ENCODE results near the gene KLHDC7A. TPM values are rescaled to one million over a fixed set of nuclear protein-coding genes. Genes with fewer than 3 reads are reported as not detected.
"Not testable (repeated sequence)": the region's sequence is repeated elsewhere in the genome, so short reads cannot be mapped to it uniquely, and the experiment has no call there.

The KLHDC7A gene
- polyA plus RNA-seq (ENCODE audit: insufficient read length in 3 of 3): 10 to 100 TPM in 2 of 3 donors, 1 to 10 TPM in 1; 9.1 to 13.3 (median 13.2) TPM

DNA sequence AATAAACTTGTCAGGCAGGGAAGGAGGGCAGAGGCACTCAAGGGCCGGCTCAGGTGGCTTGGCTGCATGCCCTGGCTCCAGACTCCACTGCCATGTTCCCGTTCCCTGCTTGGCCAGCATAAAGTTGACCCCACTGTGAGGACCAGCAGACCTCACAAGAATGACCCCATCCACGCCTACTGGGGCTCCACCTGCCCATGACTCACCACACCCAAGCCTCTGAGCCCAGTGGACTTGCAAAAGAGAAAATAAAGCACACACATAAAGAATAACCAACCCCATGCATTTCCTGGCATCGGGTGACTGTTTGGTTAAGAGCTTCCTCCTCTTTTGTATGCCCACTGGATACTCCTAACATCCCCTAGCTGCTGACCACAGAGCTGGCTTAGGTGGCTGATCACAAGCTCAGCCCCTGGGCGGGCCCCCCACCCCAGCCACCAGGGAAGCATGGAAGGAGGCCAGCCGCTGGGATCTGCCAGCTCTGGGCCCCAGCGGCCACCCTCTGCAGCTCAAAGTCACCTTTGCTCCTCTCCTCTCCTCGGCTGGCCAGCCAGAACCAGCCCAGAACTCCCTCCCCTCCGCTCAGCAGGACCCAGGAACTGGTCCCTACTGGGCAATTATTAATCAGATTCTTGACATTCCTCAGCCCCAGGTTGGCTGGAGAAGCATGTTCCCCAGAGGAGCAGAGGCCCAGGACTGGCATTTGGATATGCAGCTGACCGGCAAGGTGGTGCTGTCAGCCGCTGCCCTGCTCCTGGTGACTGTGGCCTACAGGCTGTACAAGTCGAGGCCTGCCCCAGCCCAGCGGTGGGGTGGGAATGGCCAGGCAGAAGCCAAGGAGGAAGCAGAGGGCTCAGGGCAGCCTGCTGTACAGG is at the start of gene KLHDC7A:
KLHDC7A (plus strand) TSS at position 616 of the 875 bp plus-strand sequence; CDS start at position 668, 52 bp downstream.
- peak; percentile 45 to 76 (median 61) for DNase-seq (ENCODE audit: low read depth in 3 of 3, low spot score in 2 of 3)

DNA sequence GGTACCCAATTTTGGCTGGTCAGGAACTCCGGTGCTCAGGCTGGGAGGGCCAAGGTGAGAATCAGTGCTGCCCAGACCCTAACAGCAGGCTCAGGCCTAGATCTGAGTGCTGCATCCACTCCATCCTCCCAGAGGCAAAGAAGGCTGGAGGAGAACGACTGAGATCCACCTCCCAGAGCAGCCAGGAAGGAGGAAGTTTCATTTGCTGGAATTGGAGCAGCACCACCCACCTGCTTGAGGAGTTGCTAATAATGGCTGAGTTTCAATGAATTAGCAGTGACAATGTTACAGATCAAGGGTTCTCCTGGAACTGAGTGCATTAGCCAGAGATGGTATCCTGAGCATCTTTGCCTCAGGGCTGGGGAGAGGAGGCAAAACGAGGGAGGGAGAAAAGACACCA is 46.7 kb upstream of the KLHDC7A start:
- no peak for DNase-seq (ENCODE audit: low read depth in 3 of 3, low spot score in 2 of 3)

DNA sequence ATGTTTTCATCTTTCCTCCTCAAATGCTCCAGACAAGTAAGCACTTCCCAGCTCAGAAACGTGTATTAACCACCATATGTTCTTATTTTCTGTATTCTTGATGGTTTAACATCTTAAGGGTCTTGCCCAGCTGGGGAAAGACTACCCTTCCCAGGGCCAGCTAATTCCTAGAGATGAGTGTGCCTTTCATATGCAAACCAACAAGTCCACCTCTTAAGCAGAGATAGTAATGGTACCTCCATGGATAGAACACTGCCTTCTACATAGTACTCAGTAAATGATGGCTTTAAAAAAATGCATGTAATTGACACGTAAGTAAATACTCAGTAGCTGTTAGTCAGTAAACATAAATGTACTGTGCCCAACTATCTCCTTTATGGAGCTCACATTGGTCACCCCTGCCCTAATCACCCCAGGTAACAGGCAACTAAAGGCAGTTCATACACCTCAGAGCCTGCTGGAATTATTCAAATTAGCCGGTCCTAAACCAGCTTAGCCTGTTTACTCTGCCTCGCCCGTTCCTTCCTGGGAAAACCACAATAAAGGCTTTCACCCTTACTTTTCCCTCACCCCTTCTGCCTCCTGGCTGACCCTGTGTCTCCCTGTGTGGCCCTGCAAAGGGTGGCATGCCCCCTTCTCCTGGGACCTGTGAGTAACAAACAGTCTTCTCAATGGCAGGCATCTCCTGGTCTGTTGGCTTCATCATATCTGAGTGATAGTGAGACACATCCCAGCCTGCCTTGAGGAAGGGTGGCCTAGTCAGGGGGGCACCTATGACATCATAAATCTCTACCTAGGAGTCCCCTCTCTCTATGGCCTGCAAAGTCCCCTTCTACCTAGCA is 40.1 kb upstream of the KLHDC7A start:
- DNase-seq (ENCODE audit: low read depth in 3 of 3, low spot score in 2 of 3): no peak

DNA sequence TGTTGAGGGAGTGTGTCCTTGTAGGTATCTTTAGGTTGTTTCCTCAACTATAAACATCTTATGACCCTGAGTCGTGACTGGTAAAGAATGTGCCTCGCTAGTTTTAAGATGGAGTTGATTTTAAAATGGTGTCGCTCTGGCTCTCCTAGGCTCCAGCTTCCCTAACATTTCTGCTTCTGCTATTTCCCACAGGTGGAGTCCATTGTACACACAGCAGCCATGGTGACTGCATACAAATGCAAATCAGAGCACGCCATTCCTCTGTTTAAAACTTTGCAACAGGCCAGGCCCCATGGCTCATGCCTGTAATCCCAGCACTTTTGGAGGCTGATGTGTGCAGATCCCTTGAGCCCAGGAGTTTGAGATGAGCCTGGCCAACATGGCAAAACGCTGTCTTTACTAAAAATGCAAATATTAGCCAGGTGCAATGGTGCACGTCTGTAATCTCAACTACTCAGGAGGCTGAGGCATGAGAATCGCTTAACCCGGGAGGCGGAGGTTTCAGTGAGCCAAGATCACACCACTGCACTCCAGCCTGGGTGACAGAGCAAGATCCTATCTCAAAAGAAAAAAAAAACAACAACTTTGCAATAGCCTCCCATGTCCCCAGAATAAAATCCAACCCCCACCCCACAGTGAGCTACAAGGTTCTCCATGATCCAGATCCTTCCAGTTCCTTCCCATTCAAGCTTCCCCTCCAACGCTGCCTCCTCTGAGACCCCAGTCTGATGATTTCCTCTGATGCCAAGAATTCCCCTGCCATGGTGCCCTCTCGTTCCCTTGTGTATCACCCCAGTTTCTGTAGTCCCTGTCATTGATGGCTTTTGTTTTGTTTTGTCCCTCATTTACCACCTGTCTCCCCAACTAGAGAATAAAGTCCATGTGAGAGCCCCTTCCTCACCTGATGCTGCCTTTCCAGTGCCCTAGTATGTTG is 36.9 kb upstream of the KLHDC7A start:
- no peak for DNase-seq (ENCODE audit: low read depth in 3 of 3, low spot score in 2 of 3)

DNA sequence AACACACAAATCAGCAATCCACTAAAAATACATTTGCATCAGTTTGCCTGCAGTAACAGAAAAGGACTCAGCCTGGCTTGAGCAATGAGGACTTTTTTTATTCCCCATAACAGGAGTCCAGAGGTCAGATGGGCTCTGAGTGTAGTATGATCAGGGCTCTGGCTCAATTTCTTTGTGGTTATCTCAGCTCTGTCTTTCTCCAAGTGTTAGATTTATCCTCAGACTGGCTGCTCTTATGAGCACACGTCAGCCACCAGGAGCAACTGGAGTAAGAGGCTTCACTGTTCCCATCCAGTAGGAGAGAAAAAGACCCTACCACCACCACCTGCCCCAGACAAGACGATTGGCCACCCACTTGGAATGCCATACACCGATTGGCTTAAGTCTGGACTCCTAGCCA is 36.2 kb upstream of the KLHDC7A start:
- DNase-seq (ENCODE audit: low read depth in 3 of 3, low spot score in 2 of 3): no peak

DNA sequence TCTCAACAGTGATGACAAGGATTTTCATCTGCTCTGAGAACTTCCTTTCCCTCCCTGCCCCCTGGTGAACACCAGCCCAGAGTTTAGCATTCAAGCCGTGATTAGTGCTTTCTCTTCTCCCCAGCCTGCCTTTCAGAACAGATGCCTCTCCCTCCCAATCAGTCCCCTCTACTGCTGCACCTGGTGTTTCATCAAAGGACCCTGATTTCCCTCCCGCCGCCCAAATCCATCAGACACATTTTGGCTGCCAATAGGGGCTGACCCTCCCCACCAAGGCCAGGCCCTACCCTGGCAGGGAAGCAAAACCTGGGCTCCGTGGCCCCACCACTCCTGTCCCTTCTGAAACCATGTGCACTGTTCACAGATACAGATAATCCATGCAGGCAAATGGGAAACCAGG is 34.0 kb upstream of the KLHDC7A start:
- no peak for DNase-seq (ENCODE audit: low read depth in 3 of 3, low spot score in 2 of 3)

DNA sequence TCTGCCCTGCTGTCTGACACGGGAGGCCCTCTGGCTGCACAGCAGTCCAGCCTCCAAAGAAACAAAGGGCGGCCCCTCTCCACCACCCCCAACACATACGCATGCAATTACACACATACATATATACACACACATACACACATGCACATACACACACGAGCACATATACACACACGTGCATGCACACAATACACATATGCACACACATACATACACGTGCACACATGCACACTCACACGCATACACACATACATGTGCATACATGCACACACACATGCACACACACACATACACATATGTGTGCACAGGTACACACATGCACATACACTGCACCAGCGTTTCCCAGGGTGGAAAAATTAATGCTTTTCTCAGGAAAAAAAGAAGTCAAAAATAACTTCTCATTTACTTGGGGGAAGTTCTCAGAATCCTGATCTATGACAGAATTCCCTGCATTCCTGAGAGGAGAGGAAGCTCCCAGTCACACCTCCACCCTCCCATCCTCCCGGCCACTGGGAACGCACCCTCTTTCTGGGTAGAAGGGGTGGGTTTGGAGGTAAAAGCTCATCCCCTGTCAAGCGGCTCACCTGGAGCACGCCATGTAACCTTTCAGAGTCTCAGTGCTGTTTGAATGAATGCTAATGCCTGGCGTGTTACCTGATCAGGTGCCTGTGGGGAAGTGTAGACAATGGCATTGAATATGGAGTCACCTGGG is 33.1 kb upstream of the KLHDC7A start:
- DNase-seq (ENCODE audit: low read depth in 3 of 3, low spot score in 2 of 3): no peak

DNA sequence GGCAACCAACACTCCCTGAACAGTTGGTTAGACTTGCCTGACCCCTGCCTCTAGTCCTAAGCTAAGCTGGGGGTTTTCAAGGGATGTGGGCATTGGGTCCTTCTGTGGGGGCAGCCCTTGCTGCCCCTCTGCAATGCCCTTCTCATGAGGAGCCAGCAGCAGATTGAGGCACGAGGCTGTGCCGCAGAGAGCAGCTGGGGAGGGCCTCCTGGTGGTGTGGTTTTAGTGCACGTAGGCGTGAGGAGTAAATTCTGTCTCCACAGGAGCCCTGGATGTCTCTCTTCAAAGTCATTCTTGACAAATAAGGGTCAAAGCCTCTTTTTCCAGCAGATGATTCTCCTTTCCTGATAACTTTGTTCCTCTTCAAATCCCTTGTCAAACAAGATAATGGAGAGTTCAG is 31.8 kb upstream of the KLHDC7A start:
- no peak for DNase-seq (ENCODE audit: low read depth in 3 of 3, low spot score in 2 of 3)

DNA sequence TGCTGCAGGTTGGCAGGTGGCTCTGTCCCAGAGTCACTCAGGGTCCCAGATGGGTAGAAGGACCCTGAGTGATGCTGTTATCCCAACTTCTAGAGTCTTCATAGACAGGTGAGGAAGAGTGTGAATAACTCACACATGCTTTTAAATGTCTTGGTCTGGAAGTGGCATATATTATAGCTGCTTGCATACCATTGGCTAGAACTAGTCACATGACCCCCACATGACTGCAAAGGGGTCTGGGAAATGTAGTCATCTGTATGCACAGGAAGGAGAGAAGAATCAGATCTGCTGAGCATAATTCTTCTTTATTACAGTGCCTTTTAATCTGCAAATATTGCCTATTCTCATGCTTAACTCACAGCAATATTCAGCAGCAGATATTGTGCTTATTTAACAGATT is 28.2 kb upstream of the KLHDC7A start:
- no peak for DNase-seq (ENCODE audit: low read depth in 3 of 3, low spot score in 2 of 3)

DNA sequence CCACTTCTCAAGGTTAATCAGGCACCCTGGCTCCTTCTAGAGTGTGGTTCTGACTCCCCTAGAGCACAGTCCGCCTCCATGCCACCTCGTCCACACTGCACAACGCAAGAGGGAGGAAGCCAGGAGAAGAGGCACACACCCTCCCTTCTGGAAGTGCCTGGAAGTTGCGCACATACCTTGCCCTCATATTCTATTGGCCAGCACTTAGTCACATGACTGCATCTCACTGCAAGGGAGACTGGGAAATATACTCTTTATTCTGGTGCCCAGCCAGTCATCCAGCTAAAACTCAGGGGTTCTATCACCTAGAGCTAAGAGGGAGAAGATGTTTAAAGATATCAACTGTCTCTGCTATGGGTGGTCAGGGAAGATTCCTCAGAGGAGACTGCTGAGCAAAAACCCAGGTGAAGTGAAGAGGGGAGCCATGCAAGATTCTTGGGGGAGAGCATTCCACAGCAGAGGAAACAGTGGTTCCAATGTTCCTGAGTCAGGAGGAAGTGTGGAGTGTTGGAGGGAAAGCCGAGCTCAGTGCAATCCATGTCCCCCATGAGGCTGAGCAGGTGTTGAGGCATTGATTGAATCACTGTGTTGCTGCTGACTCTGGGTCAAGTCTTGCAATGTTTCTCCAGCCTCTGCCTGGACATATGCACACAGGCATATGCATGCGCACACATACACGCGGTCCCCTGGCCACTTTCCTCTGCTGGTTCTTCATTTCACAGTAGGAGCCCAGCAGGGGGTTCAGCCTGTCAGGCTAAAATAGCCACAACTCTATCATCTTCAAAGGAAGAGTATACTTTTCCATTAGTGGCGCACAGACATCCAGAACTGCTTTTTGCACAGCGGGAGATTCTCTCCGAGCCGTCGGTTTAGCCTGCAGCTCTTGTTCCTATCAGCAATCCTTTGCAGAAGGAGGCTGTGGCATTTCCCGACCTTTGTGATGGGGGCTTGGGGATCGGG is 22.3 kb upstream of the KLHDC7A start:
- no peak for DNase-seq (ENCODE audit: low read depth in 3 of 3, low spot score in 2 of 3)

DNA sequence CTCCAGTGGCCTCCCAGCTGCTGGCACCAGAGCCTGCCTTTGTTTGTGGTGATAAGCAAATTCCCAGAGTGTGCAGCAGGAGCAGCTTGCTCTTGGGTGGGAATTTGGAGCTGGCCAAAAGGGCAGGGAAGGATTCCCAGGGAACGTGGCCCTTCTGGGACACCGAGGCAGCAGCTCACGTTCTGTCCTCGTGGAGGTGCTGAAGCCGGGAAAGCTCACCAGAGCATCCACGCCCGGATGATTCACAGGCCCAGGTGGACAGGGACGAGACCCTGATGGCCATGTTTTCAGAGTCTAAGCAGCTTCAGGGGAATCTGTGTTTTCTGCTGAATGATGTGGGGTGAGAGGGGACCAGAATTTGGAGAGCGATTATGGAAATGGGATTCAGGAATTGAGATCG is 19.1 kb upstream of the KLHDC7A start:
- DNase-seq (ENCODE audit: low read depth in 3 of 3, low spot score in 2 of 3): no peak

DNA sequence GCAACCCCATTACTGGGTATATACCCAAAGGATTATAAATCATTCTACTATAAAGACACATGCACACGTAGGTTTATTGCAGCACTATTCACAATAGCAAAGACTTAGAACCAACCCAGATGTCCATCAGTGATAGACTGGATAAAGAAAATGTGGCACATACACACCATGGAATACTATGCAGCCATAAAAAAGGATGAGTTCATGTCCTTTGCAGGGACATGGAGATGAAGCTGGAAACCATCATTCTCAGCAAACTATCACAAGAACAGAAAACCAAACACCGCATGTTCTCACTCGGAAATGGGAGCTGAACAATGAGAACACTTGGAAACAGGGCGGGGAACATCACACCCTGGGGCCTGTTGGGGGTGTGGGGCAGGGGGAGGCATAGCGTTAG is 18.2 kb upstream of the KLHDC7A start:
- not testable (repeated sequence) for DNase-seq (ENCODE audit: low read depth in 3 of 3, low spot score in 2 of 3)

DNA sequence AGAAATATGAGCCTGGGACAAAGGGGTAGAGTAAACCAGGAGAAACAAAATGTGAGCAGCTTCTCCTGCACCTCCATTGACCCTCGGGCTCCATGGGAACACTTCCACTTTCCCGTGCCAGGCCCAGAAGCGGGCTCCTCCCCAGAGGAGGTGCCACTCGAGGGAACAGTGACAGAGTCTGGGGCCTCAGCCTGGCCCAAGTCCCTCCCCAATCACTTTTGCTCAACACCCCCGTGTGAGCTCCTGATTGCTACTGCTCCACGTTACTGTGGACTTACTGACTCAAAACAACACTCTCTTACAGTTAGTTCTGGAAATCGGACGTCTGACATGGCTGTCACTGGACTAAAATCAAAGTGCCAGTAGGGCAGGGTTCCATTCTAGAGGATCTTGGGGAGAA is 17.7 kb upstream of the KLHDC7A start:
- no peak for DNase-seq (ENCODE audit: low read depth in 3 of 3, low spot score in 2 of 3)

DNA sequence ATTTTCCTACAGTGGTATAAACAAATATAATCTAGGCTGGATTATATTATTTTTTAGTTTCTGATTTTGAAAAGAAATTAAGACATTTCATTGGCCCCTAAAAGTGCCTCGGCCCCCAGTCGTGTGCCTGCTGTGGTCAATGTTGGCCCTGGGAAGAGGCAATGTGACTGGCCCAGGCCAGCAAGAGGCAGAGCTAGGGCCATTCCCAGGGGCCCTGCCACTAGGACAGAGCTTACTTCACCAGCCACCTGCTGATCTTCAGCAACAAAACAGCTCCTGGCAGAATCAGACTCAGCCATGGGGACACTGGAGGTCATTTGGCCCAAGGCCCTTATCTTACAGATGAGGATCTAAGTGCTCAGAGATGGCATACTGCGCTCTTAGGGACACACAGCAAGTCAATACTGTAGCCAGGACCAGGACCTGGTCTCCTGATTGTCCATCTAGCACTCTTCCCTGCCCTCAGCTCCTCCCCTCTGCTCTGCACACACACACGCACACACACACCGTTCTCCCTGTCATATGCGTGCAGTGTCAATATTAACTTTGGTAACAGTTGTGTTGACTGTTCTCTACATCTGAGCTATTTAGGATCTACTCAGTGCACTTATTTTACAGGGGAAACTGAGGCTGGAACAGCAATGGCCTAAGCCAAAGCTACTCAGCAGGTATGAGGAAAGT is 16.6 kb upstream of the KLHDC7A start:
- DNase-seq (ENCODE audit: low read depth in 3 of 3, low spot score in 2 of 3): no peak

DNA sequence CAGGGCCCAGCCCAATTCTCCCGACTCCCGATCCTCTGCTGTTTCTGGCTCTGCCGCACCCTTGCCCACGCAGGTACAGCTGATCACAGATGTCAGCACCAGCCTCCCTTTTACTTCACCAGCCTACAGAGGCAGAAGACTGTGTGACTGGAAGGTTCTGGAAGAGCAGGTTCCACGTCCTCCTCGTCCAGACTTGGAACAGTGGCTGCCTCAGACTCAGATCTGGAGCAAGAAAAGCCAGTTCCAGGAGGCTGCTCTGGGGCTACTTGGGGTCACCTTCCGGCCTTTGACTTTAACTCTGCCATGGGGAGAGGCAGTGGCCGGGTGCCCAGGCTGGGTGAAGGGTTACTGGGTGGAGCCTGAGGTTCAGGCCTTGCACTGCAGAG is 16.1 kb upstream of the KLHDC7A start:
- DNase-seq (ENCODE audit: low read depth in 3 of 3, low spot score in 2 of 3): no peak

DNA sequence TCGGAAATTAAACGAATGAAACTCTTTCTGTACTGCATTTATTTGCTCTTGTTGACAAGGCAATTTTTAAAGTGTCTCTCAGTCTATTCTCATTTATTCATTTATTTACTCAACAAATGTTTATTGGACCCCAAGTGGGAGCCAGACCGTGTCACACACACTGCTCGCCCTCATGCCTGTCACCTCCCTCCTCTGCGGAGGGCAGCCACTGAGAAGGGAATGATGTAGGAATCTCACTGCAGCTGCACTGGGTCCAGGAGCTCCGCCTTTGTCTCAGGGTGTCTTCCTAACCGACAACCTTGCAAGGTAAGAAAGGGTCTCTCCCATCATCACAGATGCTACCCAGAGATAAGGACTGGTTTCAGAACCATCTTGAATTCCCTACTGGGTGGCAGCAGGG is 14.1 kb upstream of the KLHDC7A start:
- no peak for DNase-seq (ENCODE audit: low read depth in 3 of 3, low spot score in 2 of 3)

DNA sequence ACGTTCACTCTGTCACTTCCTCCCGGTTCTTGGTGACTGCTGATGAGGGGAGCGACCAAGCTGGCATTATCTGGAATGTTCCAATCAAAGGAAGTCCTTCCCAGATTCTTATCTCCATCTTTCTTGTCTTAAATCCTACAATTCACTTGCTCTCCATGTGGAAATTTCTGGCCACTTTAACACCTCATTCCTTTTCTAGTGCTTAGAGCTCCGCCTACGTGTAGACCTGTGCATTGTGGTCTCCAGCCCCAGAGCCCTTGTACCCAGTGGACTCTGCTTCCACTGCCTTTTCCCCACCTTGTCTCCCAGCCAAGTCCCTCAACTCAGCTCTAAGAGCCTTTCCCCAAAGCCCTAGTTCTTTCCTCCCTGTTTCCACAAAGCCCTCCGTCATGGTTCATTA is 12.2 kb upstream of the KLHDC7A start:
- no peak for DNase-seq (ENCODE audit: low read depth in 3 of 3, low spot score in 2 of 3)

DNA sequence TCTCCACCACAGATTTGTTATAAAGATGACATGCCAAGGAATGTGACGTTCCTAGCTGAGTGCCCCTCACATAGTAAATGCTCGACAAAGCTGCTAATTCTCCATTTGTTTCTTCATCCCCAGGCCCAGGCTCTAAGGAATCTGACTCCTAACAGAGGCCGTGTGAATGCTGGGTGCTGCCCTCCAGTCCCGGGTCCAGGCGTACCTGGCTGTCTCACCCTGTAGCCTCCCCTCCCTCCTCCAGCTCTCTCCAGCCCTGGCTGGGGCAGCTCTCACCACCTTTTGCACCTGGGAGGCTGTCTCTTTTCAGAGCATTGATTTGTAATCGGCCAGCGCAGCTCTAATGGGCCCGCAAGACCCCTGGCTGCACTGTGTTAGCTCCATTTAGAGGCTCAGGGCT is 11.2 kb upstream of the KLHDC7A start:
- no peak for DNase-seq (ENCODE audit: low read depth in 3 of 3, low spot score in 2 of 3)
